GM18873 (cell line): ENCODE data around the gene CDCP1.
"Not testable (repeated sequence)": the region's sequence is repeated elsewhere in the genome, so short reads cannot be mapped to it uniquely, and the experiment has no call there.

Experiments
- ATAC-seq: cut with Tn5 transposase; IDR thresholded peaks from one replicate; pipeline ENCODE4 v1.9.1; 2021; ENCODE audit warnings: mild to moderate bottlenecking, moderate library complexity, moderate number of reproducible peaks; ENCODE audit not compliant: unreplicated experiment, low FRiP score

CDCP1 gene

GRCh38 chr3:45090855-45091254 is 55.3 kb downstream of the CDCP1 start:
- no peak for ATAC-seq

DNA sequence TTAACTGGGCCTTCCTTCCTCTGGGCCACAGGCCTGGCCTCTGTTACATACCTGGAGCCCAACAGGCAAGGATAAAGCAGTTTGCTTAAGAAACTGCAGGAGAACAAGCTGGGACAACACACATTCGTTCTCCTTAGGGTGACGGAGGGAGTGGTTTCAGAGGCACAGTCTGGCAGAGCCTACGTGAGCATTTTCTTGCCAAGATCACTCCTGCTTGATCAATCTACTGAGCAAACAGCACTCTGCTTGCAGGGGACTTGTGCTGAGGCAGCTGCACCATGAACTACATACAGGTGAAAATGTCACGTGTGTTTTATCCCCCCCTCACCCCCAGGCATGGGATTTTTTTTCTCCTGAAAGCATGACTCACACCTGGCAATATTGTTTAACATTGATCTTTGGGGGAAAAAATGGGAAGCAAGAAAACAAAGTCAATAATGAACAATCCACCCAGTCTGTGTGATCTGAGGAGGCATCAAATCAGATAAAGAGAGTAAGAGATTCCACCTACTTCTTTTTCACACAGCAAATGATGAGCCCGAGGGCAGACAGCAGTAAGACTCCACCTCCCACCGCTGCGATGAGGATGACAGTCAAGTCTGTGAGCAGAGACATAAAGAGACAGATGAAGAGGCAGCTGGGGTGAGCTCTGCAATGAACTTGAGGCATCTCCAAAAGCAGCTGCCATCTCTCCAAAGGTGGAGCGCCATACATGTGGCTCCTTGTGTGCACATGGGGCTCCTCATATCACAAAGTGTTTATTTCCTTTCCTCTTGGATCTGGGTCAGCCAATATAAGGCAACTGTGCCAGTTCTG is 57.4 kb downstream of the CDCP1 start:
- no peak for ATAC-seq

- ATAC-seq = no peak
Measured at GRCh38 chr3:45087155-45087554, 59.0 kb downstream of the CDCP1 start.

- ATAC-seq = no peak
Measured at GRCh38 chr3:45084820-45085816, 61.1 kb downstream of the CDCP1 start.

GRCh38 chr3:45084361-45084760 is 61.8 kb downstream of the CDCP1 start:
- ATAC-seq = no peak

DNA sequence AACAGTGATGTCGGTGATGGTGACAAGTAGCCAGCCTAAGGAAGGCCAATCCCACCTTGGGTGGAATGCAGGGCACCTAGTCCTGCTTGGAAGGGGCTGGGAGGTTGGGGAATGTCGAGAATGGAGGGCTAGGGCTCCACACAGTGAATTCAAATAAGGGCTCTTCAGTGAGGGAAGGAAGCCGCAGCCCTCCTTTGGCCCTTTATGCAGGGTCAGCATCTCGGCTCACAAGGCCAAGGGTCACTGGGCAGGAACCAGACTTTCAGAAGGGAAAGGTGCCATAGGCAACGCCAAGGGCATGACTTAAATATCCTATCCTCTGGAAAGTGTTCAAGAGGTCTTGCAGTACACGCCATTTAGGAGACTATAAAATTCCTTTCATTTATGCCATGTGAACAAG is 63.2 kb downstream of the CDCP1 start:
- no peak for ATAC-seq

- no peak for ATAC-seq
Measured at GRCh38 chr3:45082142-45082538, 64.0 kb downstream of the CDCP1 start.

DNA sequence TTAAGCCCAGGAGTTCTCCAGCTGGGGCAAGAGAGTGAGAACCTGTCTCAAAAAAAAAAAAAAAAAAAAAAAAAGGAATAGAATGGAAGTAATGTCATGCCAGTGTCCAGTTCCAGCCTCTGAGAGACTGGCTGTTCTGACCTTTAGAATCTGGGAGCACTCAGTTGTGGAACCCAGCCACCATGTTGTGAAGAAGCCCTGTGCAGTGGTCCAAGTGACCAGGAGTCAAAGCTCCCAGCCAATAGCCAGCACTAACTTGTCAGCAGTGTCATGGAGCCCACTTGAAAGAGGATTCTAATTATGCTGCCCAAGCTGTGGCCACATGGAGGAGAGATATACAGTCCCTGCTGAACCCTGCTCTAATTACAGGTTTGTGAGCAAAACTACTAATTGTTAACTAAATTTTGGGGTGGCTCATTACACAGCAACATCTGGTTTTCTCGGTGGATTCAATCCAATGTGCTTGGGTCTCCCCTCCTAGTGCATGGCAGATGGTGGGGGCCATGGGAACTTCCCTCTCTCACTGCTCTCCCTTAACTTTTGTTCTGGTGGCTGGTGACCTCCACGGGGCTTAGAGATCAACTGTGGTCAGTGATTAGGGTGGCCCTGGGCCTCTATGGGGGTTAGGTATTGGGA is 64.6 kb downstream of the CDCP1 start:
- ATAC-seq = no peak

DNA sequence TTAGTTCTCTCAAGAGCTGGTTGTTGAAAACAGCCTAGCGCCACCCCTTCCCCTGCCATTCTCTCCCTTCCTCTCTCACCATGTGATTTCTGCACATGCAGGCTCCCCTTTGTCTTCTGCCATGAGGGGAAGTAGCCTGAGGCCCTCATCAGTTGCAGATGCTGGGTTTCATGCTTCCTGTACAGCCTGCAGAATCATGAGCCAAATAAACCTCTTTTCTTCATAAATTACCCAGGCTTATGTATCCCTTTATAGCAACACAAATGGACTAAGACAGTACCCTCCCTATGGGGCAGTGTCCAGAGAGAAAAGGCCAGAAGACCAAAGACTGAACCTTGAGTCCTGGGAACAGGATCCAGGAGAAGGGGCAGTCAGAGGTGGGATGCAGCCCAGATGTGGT is 65.4 kb downstream of the CDCP1 start:
- ATAC-seq = no peak

- ATAC-seq = no peak
Measured at GRCh38 chr3:45079715-45080114, 66.5 kb downstream of the CDCP1 start.

DNA sequence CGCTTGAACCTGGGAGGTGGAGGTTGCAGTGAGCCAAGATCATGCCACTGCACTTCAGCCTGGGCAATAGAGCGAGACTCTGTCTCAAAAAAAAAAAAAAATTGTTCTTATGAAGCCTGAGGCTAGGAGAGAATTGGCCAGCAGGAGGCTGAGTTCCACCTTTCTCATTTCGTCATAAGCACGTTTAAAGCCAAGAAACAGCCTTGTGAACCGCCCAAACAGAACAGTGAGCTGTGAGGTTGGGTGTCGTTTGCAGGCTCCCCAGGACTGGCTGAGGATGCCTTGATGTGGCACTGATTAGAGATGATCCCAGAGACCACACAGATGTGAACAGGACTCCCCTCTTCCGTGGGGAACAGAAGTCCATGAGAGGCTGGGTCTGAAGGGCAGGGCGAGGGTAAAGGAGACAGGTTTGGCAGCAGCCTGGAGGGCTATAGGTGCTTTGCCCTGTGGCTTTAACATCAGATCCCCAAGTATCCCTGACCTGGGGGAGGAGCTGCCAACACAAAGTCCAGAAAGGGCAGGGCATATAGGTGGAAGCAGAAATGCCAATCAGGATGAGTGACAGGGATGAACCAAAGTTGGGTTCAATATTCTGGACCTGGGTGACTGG is 67.2 kb downstream of the CDCP1 start:
- no peak for ATAC-seq

DNA sequence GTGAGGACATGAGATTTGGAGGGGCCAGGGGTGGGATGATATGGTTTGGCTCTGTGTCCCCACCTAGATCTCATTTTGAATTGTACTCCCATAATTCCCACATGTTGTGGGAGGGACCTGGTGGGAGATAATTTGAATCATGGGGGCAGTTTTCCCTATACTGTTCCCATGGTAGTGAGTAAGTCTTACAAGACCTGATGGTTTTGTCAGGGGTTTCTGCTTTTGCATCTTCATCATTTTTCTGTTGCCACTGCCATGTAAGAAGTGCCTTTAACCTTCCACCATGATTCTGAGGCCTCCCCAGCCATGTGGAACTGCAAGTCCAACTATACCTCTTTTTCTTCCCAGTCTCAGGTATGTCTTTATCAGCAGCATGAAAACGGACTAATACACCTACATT is 67.9 kb downstream of the CDCP1 start:
- not testable (repeated sequence) for ATAC-seq

GRCh38 chr3:45075821-45076625 is 70.2 kb downstream of the CDCP1 start:
- no peak for ATAC-seq

- no peak for ATAC-seq
Measured at GRCh38 chr3:45071075-45071474, 75.1 kb downstream of the CDCP1 start.

DNA sequence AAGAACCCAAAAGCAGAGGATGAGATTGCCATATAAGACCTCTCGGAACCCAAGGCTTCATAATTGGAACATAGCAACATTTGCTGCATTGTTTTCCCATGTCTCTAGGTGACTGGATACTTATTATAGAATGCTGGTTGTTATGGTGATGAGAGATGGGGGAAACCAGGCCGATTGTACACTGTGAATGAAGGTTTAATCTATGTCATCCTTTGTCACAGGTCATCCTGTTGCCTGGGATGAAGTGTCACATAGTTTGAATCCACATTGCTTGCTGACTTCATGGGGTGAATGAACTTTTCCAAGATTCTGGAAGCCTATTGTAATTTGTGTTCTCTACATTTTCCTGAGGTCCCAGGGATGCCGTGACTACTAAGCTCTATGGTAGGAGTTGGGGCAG is 78.2 kb downstream of the CDCP1 start:
- no peak for ATAC-seq

DNA sequence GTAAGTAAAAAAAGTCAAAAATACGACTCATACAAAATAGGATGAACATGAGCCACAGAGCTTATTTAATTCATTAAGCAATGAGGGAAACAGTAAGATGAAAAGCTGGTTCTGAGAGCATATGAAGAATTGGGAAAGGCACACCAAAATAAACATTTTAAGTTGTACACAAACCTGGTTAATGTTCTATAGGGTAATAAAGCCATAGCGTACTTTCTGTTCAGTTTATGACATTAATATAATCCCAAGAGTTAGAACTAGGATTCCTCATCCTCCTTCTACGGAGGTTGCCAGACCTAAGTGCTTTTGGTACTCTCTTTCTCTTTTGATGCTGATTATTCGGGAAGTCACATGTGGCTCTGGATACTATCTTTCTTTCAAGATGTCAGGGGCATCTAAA is 78.7 kb downstream of the CDCP1 start:
- no peak for ATAC-seq

- no peak for ATAC-seq
Measured at GRCh38 chr3:45066109-45066801, 79.9 kb downstream of the CDCP1 start.

DNA sequence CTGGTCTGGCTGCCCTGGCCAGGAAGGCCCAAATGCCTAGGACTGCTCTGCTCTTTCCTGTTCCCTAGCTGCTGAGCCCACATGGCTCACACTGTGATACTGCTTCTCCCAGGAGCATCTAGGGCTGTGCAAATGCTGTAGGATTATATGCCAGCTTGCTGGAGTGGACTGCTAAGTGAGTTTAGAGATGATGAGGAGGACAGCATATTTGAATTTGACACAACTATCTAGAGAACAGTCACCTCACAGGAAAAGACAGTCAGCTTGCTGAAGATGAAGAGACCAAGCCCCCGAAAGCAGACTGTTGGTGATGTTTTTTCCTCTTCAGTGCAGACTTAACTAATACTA is 80.8 kb downstream of the CDCP1 start:
- no peak for ATAC-seq
